Fibroblast of gingiva (primary cell): ENCODE data around the gene USP13.

Experiments
- DNase-seq: peaks from one replicate; pipeline ENCODE4 v3.0.0-alpha.2; 2011; ENCODE audit warnings: low read depth

USP13 gene

DNA sequence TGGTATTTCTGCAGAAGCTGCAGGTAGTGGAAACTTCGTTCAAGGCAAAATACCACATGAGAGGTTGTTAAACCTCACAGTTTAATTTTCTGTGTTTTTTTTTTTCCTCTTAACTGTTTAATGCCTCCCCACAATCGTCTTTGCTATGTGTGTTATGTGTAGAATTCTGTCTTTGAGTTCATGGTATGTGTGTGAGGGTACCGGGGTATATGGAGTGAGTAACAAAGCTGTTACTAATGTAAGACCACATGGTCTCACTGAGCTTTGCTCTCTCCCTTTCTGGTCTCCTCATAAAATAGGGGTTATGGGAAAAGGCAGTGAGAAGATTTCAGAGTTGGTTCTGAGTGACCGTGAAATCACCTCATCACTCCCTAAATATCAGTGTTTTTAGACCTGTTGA, 143.6 kb downstream of the USP13 start:
- no peak for DNase-seq

DNA sequence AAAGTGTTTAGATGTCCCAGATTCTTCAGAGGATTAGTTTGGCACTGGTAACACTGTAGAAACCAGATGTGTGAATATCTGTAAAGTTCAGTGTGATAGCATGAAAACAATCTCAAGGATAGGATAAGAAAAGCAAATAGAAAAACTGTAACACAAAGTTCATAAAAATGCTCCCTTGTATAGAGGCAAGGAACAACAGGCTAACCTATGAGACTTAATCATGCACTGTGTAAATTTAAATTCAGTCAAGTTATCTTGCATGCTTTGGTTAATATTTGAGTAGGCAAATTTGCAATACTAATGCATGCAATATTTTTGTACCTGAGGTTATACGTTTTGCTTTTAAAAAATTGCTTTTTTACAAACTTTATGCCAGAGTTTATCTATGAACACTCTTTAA, 144.4 kb downstream of the USP13 start:
- DNase-seq, result no peak

DNA sequence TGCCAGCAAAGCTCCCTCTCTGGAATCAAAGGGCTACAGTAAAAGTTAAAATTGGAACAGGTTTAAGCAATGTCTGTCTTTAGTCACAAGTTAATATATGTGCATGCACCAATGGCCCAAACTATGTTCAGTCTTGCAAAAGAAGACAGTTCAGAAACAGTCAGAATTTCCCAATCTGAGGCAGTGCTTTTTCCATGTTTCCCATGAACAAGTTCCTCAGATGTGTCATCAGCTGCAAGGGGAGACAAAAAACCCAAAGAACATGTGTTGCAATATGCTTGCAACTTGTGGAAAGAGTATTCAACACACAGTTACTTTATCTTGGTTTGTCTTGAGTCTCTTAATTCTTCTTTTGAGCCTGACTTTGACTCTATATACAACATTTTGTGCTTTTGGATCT, 148.4 kb downstream of the USP13 start:
- DNase-seq, result peak; percentile 98

DNA sequence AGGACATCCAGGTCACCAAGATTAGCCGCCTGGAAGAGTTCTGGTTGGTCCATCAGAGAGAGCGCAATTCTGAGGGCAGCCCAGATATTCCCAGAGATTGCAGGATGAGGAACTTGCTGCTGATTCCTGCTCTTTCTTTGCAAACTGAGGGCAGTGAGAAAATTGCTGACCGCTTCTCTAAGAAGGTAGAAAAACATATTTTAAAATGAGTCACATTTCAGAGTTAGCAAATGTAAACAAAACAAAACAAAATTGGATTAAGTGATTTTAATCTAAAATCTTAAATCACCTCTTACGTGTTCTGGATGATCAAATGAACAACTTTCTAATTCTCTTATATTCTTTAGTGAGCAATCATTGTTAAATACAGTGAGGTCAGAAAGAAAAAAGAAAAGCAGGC, 149.0 kb downstream of the USP13 start:
- no peak for DNase-seq

DNA sequence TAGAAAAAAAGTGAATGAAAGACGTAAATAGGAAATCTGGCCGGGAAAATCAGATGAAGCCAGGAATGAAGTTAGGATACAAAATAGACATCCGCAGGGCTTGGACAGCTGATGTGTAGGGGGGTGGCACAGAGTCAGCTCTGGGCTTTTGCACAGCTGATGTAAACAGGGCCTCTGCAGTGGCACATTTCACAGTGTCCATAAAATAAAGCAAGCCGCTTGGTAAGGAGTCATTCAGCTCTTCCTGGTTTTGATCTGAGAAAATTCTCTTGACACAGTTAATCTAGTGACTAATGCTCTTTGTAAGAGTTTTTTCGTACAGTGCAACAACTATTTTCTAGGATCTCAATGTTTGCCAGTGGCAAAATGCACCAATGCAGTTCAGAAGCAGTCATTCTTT, 153.3 kb downstream of the USP13 start:
- peak; percentile 35 for DNase-seq

DNA sequence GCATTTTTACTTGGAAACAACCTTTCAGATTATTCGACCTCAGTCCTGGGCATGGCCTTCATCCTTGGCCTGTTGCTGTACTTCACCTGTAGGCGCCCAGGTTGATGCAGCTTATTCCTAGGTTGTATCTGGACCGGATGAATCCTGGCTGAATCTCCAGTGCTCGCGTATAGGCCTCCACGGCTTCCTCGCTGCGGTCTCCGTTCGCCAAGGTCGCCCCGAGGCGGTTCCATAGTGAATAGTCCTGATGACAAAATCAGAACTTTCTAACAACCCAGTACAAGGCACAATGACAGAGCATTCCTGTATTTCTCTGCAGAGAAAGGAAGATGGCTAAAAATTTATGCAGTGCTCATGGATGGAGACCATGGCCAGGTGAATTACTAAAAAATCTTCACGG, 154.7 kb downstream of the USP13 start:
- no peak for DNase-seq

DNA sequence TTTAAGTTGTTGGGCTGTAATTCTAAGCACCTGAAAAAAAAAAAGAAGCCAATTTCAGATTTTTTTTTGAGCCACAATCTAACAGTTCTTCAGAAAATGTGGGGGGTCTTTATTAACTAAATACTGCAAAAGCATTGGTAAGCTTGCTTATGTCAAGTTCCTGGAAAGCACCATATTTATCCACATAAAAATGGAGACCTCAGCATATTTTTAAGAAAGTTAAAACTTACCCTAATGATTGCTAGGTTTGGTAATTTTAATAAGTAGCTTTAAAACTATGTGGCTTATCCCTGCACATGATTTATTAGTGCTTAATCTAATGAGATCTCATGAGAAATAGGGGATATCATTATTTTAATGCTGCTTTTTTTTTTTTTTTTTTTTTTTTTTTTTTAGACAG, 156.8 kb downstream of the USP13 start:
- no peak for DNase-seq

DNA sequence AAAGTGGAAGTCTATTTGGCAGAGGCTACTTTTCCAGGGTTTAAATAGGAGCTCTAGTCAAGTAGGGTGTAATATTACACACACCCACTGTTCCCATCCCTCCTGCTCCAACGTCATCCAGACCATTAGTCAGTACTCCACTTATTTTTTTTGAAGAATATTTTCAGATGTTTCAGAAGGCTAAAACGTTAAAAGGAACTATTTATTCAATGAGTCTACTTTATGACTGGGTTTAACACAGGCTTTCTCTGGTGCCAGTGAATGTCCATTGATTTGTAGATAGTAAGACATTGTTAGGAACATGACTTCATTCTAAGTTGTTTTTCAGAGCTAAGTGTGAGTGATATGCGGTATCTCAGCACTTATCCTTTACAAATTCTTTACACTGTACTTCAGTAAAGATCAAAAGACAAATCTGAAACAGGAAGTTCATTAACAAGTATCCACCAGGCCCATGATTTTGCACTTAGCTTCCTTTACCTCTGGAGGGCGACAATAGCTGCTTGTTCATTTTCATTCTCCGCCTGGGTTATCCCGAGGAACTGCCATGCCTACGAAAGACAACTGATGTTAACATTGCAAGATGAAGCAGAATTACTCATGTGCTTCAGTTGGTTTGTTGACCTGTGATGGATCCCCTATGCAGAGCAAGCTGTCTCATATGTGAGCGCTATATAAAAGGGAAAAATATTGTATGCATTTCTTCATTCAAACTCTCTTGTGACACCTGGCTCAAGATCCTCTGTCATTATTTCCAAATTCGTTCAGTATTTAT, 158.7 kb downstream of the USP13 start:
- DNase-seq, result peak; percentile 74

DNA sequence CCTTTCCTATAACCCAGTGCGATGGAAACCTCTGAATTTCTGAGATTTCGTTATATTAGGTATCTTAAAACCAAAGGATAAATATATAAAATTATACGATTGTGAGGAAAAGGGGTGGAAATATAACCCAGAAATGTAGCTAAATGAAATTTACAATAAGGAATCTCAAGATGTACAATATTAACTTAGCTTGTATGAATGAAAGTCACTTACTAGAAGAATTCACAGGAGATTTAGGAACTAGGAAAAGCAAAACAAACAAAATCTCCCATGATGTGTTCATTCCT, 159.2 kb downstream of the USP13 start:
- DNase-seq, result no peak

DNA sequence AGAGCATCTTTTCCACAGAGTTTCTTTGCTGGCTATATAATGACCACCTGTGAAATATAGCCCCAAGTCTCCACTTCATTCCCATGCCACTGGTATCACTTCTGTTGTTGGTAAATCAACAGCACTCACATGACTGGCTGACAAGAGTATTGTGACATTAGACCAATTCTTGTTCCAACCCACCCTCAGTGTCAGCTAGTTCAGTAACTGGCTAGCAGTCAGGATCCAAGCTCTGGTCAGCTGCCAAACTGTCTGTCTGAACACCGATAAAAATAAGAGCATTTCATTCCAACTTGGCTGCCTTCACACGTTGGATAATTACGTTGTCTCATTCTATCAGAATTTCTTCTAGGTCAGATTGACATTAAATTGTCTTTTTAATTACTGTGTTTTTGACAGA, 166.5 kb downstream of the USP13 start:
- DNase-seq, result no peak

DNA sequence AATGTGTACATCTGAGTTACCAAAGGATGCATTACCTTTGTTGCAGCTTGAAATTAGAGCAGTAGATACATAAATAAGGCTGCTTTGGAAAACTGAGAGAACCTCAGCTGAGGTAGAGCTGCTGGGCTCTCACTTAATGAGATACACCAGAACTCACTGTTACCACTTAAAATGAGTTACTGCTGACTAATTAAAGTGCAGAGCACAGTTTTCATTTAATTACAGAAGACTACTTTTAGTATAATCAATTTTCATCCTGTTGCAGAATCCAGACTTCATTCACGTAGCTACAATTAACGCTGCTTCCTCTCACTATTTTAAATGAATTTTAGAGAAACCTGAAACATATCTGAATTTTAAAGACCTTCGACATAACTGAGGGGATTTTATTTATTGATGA, 169.5 kb downstream of the USP13 start:
- DNase-seq, result no peak

DNA sequence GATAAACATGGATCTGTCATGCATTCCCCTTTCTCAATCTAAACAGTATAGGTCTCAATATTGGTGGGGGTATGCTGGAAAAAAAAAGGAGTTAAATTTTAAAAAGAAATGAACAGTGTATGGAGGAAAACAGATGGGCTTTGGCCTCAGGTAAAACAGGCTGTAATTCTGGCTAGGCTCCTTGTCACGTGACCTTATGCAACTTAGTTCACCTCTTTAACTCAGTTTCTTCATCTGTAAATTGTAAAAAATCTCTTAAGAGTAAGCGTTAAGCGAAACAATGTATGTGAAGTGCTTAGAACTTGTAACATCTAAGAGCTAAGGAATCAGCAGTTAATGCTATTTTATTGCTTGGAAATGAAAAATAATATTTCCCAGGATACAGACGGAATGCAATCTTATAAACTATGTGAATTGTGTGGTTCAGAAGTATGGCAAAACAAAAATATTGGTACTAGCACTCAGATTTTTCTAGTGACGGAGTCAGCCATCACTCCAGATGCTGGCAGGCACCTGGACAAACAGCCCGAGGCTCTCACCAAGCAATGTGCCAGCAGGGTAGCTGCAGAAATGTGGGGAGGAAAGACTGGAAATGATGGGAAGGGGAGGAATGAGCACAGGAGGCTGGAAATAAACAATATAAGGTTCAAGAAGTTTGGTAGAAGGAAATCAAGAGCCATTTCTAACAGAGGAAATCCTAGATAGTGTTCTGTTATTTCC, 172.8 kb downstream of the USP13 start:
- no peak for DNase-seq

DNA sequence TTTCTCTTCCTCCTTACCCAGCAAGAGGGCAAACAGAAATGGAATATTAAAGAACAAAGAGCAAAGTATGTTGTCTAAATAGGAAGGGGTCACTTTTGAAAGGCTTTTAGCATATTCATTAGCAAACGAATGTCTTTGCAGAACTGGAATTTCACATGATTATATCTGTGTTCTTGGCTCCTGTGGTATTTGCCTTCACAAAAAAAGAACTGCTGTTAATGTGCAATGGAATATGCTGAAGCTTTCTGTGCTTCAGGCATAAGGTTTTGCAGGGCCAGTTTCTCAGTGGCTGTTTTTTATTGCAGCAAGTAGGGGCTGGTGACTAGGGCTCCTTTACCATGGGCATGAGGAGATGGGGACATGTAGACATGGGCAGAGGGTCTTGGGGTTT, 173.4 kb downstream of the USP13 start:
- no peak for DNase-seq

DNA sequence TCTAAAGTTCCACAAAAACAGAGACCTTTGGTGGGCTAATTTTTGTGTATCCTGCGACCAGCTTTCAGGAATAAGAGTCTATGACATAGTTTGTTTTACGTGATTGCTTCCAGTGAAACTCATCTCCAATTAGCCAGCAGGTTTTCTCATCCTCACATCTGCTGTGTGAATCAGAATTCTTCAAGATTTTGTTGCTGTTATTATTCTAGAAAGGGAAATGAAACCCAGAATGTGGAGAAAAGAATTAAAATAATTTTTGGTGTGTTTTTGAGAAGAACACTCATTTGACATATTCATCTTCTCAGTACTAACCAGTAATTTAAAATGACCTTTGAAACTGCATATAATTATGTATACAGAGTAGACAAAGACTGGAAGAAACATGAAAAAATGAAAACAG, 175.9 kb downstream of the USP13 start:
- DNase-seq, result no peak

DNA sequence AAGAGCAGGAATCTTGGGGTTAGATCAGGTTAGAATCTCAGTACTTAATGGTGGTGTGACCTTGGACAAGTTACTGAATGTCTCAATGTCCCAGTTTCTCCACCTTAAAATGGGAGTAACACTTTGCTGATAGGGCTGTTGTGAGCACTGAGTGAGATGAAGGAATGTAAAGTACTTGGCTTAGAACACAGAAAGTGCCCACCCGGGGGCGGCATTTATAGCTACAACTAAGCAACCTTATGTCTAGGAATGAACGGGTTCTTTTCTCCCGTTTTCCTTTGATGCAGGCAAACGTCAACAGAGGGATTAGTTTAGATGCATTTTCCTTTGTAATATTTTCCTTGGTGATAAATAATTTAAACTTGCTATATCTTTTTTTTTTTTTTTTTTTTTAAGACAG, 176.6 kb downstream of the USP13 start:
- no peak for DNase-seq

DNA sequence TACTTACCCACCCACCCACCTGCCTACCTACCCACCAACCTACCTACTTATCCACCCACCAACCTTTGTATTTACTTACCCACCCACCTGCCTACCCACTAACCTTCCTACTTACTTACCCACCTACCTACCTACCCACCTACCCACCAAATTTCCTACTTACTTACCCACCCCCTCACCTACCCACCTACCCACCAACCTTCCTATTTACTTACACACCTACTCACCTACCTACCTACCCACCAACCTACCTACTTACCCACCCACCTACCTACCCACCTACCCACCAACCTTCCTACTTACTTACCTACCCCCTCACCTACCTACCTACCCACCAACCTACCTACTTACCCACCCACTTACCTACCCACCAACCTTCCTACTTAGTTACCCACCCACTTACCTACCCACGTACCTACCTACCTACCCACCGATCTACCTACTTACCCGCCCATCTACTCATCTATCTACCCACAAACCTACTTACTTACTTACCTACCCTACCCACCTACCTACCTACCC, 179.6 kb downstream of the USP13 start:
- DNase-seq, result no peak

DNA sequence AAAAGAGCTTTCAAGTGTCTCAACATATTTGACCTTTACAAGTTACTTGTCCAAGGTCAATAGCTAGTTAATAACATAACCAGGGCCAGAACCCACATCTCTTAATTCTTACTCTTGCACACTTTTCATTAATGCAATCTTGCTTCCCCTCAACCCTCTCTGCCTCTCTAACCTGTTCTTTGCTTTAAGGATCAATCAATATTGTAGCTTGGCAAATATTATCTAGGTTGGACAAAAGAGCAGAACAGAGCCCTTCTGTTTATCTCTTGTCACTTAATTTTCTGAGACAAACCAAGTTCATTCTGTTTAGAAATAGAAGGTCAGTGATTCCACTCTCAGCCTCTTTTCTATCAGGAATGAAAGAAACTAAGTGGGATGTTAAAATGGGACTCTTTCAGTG, 180.5 kb downstream of the USP13 start:
- no peak for DNase-seq

DNA sequence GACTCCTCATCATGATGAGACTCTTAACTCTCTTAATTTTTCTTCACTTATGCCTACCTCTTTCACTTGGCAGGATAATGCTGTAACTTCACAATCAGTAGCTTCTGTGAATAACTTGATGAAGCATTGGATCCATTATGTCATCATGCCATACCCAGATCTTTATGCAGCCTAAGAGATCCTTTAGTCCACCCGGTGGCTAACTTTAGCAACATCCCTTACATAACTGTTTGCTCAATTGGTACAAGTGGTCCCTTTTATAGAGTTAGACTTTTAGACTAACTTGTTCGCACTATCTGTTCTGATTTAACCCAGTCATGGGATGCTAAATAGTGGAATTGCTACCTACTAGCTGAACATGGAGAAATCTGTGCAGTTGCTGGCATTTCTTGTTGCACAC, 184.5 kb downstream of the USP13 start:
- DNase-seq, result no peak
